Suppressor macrophage (primary cell): ENCODE measurements around the gene ATL1.
"Not testable (repeated sequence)": the region's sequence is repeated elsewhere in the genome, so short reads cannot be mapped to it uniquely, and the experiment has no call there.

Experiments used
- DNase-seq, 4 experiments: peaks; one replicate each; pipeline ENCODE4 v3.0.0-alpha.2; 2020 to 2022

ATL1 gene

GRCh38 chr14:50534997-50535396 is 24.9 kb upstream of the ATL1 start:
- no peak for DNase-seq

- DNase-seq = not testable (repeated sequence)
Observed at GRCh38 chr14:50538034-50538433, 21.9 kb upstream of the ATL1 start.

- no peak for DNase-seq
Observed at GRCh38 chr14:50539051-50539450, 20.9 kb upstream of the ATL1 start.

GRCh38 chr14:50541159-50541567 is 18.8 kb upstream of the ATL1 start:
- no peak for DNase-seq

GRCh38 chr14:50542941-50543418 is 17.0 kb upstream of the ATL1 start:
- peak; percentile 44 to 69 (median 58) for DNase-seq

GRCh38 chr14:50544911-50545310 is 15.0 kb upstream of the ATL1 start:
- DNase-seq = no peak

GRCh38 chr14:50545618-50546017 is 14.3 kb upstream of the ATL1 start:
- no peak for DNase-seq

GRCh38 chr14:50550294-50550693 is 9.7 kb upstream of the ATL1 start:
- DNase-seq = no peak

- DNase-seq = no peak
Observed at GRCh38 chr14:50551877-50552276, 8.1 kb upstream of the ATL1 start.

GRCh38 chr14:50552796-50553195 is 7.1 kb upstream of the ATL1 start:
- DNase-seq = not testable (repeated sequence)

GRCh38 chr14:50560931-50561285 is 963 bp downstream of the ATL1 start:
- DNase-seq = peak; percentile 91 to 96 (median 93)

GRCh38 chr14:50562841-50563240 is 2.9 kb downstream of the ATL1 start:
- DNase-seq = no peak

- no peak for DNase-seq
Observed at GRCh38 chr14:50569714-50570274, 9.8 kb downstream of the ATL1 start.

GRCh38 chr14:50573862-50574261 is 13.9 kb downstream of the ATL1 start:
- no peak for DNase-seq

- DNase-seq = no peak
Observed at GRCh38 chr14:50575769-50576168, 15.8 kb downstream of the ATL1 start.

- no peak for DNase-seq
Observed at GRCh38 chr14:50577982-50578381, 18.0 kb downstream of the ATL1 start.

GRCh38 chr14:50578433-50578832 is 18.5 kb downstream of the ATL1 start:
- peak in 2 of 4 experiments; percentile 41 to 53 for DNase-seq

- no peak for DNase-seq
Observed at GRCh38 chr14:50590464-50590863, 30.5 kb downstream of the ATL1 start.

- no peak for DNase-seq
Observed at GRCh38 chr14:50594577-50595316, 34.8 kb downstream of the ATL1 start.

- DNase-seq = no peak
Observed at GRCh38 chr14:50598765-50599164, 38.8 kb downstream of the ATL1 start.

- peak in 2 of 4 experiments; percentile 37 to 51 for DNase-seq
Observed at GRCh38 chr14:50599700-50600444, 39.9 kb downstream of the ATL1 start.

- no peak for DNase-seq
Observed at GRCh38 chr14:50600849-50601248, 40.9 kb downstream of the ATL1 start.

GRCh38 chr14:50601394-50601793 is 41.4 kb downstream of the ATL1 start:
- DNase-seq = no peak

GRCh38 chr14:50602035-50602434 is 42.1 kb downstream of the ATL1 start:
- no peak for DNase-seq
